Measurements from ENCODE around the gene CES5A. TPM values are rescaled to one million over a fixed set of nuclear protein-coding genes. Genes with fewer than 3 reads are reported as not detected.

Gene CES5A
- polyA plus RNA-seq, 3 donors: not detected

DNA sequence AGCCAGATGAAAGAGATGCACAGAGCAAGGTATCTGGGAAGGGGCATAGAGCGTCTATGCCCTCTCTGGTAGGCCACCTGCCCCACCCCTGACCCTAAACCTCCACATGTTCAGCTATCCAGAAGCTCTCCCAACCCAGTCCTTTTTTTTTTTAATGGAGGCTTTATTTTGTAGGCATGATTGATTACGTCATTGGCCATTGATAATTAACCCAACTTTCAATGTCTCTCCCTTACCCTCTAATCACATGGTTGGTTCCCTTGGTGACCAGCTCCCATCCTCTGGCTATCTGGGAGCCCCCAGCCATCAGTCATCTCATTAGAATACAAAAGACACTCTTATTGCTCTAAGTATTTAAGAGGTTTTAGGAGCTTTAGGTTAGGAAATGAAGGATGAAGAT lies 14.3 kb upstream of the CES5A start:
- no peak overlapping the region for H3K4me3 ChIP-seq (replicated peaks in 1 of 3; ENCODE audit: low read depth in 2 of 3, low read length in 3 of 3)
- H3K79me2 ChIP-seq (ENCODE audit: insufficient read depth, low read length): no peaks in the 10 kb centered on the region
- Mint-ChIP-seq H3K27ac (no peak overlapping the region), H3K9me3 (peaks cover 13 to 35% (median 22%) of the 10 kb centered on the region in 7 donors), H3K4me3 (no peak overlapping the region), H3K4me1 (no peaks in the 10 kb centered on the region), H3K36me3 (no peaks in the 10 kb centered on the region), H3K27me3 (ENCODE audit: low read depth in 3 of 3) (peaks cover 0 to 2% (median 2%) of the 10 kb centered on the region in 3 donors)
- no peak overlapping the region for H3K4me2 ChIP-seq (replicated peaks; ENCODE audit: extremely low read depth, low read length, poor library complexity, severe bottlenecking)
- no peaks in the 10 kb centered on the region for H3K36me3 ChIP-seq (replicated peaks in 1 of 2; ENCODE audit: control insufficient read depth in 1 of 2, insufficient read depth in 2 of 2, low read length in 2 of 2)
- H3K9ac ChIP-seq (ENCODE audit: insufficient read depth, low read length, poor library complexity, severe bottlenecking): no peak overlapping the region
- TF ChIP-seq, protein P1, sequence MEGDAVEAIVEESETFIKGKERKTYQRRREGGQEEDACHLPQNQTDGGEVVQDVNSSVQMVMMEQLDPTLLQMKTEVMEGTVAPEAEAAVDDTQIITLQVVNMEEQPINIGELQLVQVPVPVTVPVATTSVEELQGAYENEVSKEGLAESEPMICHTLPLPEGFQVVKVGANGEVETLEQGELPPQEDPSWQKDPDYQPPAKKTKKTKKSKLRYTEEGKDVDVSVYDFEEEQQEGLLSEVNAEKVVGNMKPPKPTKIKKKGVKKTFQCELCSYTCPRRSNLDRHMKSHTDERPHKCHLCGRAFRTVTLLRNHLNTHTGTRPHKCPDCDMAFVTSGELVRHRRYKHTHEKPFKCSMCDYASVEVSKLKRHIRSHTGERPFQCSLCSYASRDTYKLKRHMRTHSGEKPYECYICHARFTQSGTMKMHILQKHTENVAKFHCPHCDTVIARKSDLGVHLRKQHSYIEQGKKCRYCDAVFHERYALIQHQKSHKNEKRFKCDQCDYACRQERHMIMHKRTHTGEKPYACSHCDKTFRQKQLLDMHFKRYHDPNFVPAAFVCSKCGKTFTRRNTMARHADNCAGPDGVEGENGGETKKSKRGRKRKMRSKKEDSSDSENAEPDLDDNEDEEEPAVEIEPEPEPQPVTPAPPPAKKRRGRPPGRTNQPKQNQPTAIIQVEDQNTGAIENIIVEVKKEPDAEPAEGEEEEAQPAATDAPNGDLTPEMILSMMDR (IDR thresholded peaks at IDR 0.05): no peak
- no peak overlapping the region for H3K27ac ChIP-seq (ENCODE audit: low read depth in 1 of 2, low read length in 2 of 2)
- no peak overlapping the region for H2AFZ ChIP-seq (ENCODE audit: insufficient read depth, low read depth, low read length, poor library complexity, severe bottlenecking)
- no peaks in the 10 kb centered on the region for H3K27me3 ChIP-seq (ENCODE audit: control insufficient read depth in 2 of 2, insufficient read depth in 2 of 2, low read length in 2 of 2)
- no peak for DNase-seq
- WGBS (ENCODE audit: insufficient coverage): no CpG with 5 or more reads among the region's 2 CpGs
- peaks cover 19 to 23% of the 10 kb centered on the region in 2 donors for H3K9me3 ChIP-seq (replicated peaks in 1 of 2; ENCODE audit: control insufficient read depth in 1 of 2, insufficient read depth in 1 of 2, low read length in 2 of 2)
- intact Hi-C loops (cut with micrococcal nuclease): no loop called here
- no peaks in the 10 kb centered on the region for H4K20me1 ChIP-seq (ENCODE audit: insufficient read depth, low read length)
- no peaks in the 10 kb centered on the region for H3K4me1 ChIP-seq (ENCODE audit: control insufficient read depth in 1 of 2, insufficient read depth in 2 of 2, low read length in 2 of 2)

DNA sequence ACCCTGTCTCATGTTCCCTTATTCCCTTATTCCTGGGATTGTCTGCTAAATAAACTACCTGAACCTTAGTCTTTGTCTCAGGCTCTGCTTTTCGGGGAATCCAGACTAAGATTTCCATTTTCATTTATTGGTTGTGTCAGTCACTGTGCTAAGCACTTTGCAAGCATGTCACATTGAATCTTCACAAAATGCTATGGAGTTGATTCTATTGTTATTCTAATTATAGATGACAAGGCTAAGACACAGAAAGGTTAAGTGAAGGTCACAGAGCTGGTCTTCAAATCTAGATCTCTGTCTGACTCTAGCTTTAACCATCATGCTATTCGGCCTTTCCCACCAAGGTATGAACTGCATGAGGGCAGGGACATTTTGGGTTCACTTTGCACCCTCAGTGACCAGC lies 13.4 kb upstream of the CES5A start:
- H4K20me1 ChIP-seq (ENCODE audit: insufficient read depth, low read length): no peaks in the 10 kb centered on the region
- no peak overlapping the region for H3K4me3 ChIP-seq (replicated peaks in 1 of 3; ENCODE audit: low read depth in 2 of 3, low read length in 3 of 3)
- H3K27ac ChIP-seq (ENCODE audit: low read depth in 1 of 2, low read length in 2 of 2): no peak overlapping the region
- Mint-ChIP-seq H3K36me3 (no peaks in the 10 kb centered on the region), H3K27me3 (ENCODE audit: low read depth in 3 of 3) (peaks cover 0 to 2% (median 1%) of the 10 kb centered on the region in 3 donors), H3K27ac (no peak overlapping the region), H3K9me3 (peaks cover 13 to 30% (median 22%) of the 10 kb centered on the region in 7 donors), H3K4me3 (no peak overlapping the region), H3K4me1 (no peaks in the 10 kb centered on the region)
- DNase-seq: no peak
- H3K36me3 ChIP-seq (replicated peaks in 1 of 2; ENCODE audit: control insufficient read depth in 1 of 2, insufficient read depth in 2 of 2, low read length in 2 of 2): no peaks in the 10 kb centered on the region
- H2AFZ ChIP-seq (ENCODE audit: insufficient read depth, low read depth, low read length, poor library complexity, severe bottlenecking): no peak overlapping the region
- intact Hi-C loops (cut with micrococcal nuclease): no loop called here
- H3K79me2 ChIP-seq (ENCODE audit: insufficient read depth, low read length): no peaks in the 10 kb centered on the region
- H3K9ac ChIP-seq (ENCODE audit: insufficient read depth, low read length, poor library complexity, severe bottlenecking): no peak overlapping the region
- TF ChIP-seq, protein P1 (IDR thresholded peaks at IDR 0.05): no peak
- no CpG with 5 or more reads among the region's 2 CpGs for WGBS (ENCODE audit: insufficient coverage)
- H3K4me2 ChIP-seq (replicated peaks; ENCODE audit: extremely low read depth, low read length, poor library complexity, severe bottlenecking): no peak overlapping the region
- peaks cover 19 to 23% of the 10 kb centered on the region in 2 donors for H3K9me3 ChIP-seq (replicated peaks in 1 of 2; ENCODE audit: control insufficient read depth in 1 of 2, insufficient read depth in 1 of 2, low read length in 2 of 2)
- H3K27me3 ChIP-seq (ENCODE audit: control insufficient read depth in 2 of 2, insufficient read depth in 2 of 2, low read length in 2 of 2): no peaks in the 10 kb centered on the region
- H3K4me1 ChIP-seq (ENCODE audit: control insufficient read depth in 1 of 2, insufficient read depth in 2 of 2, low read length in 2 of 2): no peaks in the 10 kb centered on the region
